ENCODE data around the gene BMP4. TPM values are rescaled to one million over a fixed set of nuclear protein-coding genes. Genes with fewer than 3 reads are reported as not detected.
A peak's percentile ranks its signal among the peaks of the same experiment; 100 is the strongest.

BMP4 gene
- 2.9 to 9.0 TPM (median 3.4 TPM) in 3 replicates for total RNA-seq
- long read RNA-seq, partial matches to known transcripts, result 0 of 3 reads
- long read RNA-seq, other reads (novel, unspliced or antisense), result 1 of 3 reads

DNA sequence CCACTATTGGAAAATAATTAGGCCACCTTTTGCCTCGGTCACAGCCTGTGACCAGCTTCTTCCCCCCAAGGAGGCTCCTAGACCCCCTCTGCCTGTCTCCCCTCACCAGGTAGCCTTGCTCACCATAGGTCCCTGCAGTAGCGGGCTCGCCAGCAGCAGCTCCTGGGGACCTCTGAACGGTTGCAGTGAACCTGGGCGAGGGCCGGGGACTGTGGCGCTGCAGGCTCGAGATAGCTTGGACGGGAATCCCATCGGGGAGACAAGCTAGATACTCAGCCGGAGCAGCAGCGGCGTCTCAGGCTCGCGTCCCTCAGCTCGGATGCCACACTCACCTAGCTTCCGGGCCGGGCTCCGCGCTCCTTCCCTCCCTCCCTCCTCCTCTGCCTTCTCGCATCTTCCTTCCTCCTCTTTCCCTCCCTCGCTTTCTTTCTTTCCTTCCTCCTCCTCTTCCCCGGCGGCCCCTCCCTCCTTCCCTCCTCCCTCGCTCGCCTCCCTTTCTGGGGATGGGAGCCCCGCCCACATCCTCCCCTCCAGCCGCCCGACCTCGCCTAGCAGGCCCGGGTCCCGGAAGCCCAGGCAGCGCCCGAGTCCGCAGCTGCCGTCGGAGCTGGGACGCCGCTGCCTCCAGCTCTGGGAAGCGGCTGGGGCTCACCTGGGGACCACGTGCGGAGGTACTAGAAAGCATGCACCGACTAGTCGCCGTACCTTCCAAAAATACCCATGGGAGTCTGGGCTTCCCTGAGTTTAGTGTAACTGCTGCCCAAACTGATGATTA is at the start of gene BMP4:
Gene BMP4, minus strand, starts transcription at position 399 of the 775 bp plus-strand sequence. CDS start 4,603 bp downstream, outside the sequence.
- H3K36me3 Mint-ChIP-seq (ENCODE audit: low read depth), result no peaks in the 10 kb centered on the region
- H3K4me1 Mint-ChIP-seq (ENCODE audit: low read depth), result peaks cover 45% of the 10 kb centered on the region
- peak within 1 kb of the TSS; percentile 65 for H3K27ac Mint-ChIP-seq (ENCODE audit: unreplicated experiment)
- H3K4me3 Mint-ChIP-seq (ENCODE audit: unreplicated experiment), result peak within 1 kb of the TSS; percentile 84
- H3K27me3 Mint-ChIP-seq (ENCODE audit: low read depth), result peaks cover 20% of the 10 kb centered on the region
- TF ChIP-seq, protein P1, sequence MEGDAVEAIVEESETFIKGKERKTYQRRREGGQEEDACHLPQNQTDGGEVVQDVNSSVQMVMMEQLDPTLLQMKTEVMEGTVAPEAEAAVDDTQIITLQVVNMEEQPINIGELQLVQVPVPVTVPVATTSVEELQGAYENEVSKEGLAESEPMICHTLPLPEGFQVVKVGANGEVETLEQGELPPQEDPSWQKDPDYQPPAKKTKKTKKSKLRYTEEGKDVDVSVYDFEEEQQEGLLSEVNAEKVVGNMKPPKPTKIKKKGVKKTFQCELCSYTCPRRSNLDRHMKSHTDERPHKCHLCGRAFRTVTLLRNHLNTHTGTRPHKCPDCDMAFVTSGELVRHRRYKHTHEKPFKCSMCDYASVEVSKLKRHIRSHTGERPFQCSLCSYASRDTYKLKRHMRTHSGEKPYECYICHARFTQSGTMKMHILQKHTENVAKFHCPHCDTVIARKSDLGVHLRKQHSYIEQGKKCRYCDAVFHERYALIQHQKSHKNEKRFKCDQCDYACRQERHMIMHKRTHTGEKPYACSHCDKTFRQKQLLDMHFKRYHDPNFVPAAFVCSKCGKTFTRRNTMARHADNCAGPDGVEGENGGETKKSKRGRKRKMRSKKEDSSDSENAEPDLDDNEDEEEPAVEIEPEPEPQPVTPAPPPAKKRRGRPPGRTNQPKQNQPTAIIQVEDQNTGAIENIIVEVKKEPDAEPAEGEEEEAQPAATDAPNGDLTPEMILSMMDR (IDR thresholded peaks at IDR 0.05), result peak; percentile 19
- H3K9me3 Mint-ChIP-seq (ENCODE audit: low read depth), result no peaks in the 10 kb centered on the region
- no peak for DNase-seq (ENCODE audit: low spot score)

DNA sequence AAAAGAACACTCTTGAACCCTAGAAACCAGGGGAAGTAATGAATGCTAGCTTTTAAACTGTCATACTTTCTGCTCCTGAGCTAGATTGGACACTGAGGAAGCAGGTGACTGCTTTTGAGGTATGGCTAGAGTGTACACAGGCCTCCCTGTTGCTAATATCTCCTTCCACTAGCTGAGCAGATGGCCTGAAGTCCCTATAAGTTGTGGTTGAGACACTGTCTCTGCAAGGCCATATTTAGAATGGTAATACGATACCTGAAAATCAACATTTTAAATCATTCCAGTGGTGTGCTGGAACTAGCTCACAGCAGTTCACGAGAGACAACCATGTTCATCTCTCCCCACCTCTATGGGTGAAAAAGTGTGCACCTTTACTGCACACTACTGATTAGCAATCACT is 46.4 kb upstream of the BMP4 start:
- H3K27ac Mint-ChIP-seq (ENCODE audit: unreplicated experiment), result peak overlapping the region; percentile 92
- peaks cover 2% of the 10 kb centered on the region for H3K9me3 Mint-ChIP-seq (ENCODE audit: low read depth)
- DNase-seq (ENCODE audit: low spot score), result no peak
- no peaks in the 10 kb centered on the region for H3K27me3 Mint-ChIP-seq (ENCODE audit: low read depth)
- peaks cover 4% of the 10 kb centered on the region for H3K36me3 Mint-ChIP-seq (ENCODE audit: low read depth)
- TF ChIP-seq, protein P1 (IDR thresholded peaks at IDR 0.05), result no peak
- peaks cover 45% of the 10 kb centered on the region for H3K4me1 Mint-ChIP-seq (ENCODE audit: low read depth)
- no peak overlapping the region for H3K4me3 Mint-ChIP-seq (ENCODE audit: unreplicated experiment)

DNA sequence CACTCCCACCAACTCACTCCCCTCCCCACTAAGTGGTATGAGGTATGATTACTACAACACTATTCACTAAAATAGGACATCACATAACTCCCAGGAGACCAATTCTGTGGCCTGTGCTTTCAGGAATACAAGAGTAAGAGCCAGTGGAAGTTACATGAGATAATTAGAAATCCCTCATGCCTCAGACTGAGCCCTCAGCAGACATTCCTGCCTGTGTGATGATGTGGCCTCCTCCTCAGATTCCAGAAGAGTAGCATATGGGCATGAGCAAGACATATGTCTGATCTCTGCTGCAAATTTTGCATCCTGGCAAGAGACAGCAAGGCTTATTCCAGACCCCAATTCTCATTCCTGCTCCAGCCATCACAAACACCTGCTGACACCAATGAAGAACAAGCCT is 46.0 kb upstream of the BMP4 start:
- Mint-ChIP-seq H3K27ac (ENCODE audit: unreplicated experiment) (peak overlapping the region; percentile 92), H3K4me3 (ENCODE audit: unreplicated experiment) (no peak overlapping the region), H3K36me3 (ENCODE audit: low read depth) (peaks cover 4% of the 10 kb centered on the region), H3K9me3 (ENCODE audit: low read depth) (peaks cover 2% of the 10 kb centered on the region), H3K4me1 (ENCODE audit: low read depth) (peaks cover 45% of the 10 kb centered on the region), H3K27me3 (ENCODE audit: low read depth) (no peaks in the 10 kb centered on the region)
- TF ChIP-seq, protein P1 (IDR thresholded peaks at IDR 0.05), result no peak
- DNase-seq (ENCODE audit: low spot score), result no peak

DNA sequence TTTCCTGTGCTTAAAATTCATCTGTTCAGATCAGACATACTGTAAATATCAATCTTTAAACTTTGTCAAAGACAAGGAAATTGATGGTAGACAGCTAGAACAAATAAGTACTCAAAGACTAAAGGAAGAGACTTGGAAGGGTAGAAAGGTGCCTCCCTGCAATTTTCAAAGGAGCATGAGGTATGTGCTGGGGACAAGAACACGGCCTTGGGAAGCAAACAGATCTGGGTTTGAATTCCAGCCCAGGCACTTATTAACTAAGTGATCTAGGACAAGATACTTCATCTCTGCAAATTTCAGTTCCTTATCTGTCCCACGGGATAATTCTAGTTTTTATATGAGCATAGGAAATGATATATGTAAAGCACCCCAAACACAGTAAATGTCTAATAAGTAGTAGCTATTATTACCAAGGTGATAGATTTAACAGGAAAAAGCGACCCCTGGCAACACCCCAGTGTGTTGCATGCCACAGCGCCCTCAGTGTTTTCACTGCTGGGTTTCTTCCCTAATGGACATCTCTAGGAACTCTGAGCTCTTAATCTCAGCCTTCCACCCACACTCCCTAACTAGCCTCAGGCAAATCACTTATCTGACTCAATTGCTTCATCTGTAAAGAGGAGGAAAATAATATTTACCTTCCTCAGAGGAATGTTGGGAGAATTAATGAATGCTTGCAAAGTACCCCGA is 44.7 kb upstream of the BMP4 start:
- peaks cover 2% of the 10 kb centered on the region for H3K9me3 Mint-ChIP-seq (ENCODE audit: low read depth)
- no peaks in the 10 kb centered on the region for H3K27me3 Mint-ChIP-seq (ENCODE audit: low read depth)
- H3K27ac Mint-ChIP-seq (ENCODE audit: unreplicated experiment), result no peak overlapping the region
- DNase-seq (ENCODE audit: low spot score), result no peak
- peaks cover 4% of the 10 kb centered on the region for H3K36me3 Mint-ChIP-seq (ENCODE audit: low read depth)
- H3K4me1 Mint-ChIP-seq (ENCODE audit: low read depth), result peaks cover 45% of the 10 kb centered on the region
- TF ChIP-seq, protein P1 (IDR thresholded peaks at IDR 0.05), result no peak
- no peak overlapping the region for H3K4me3 Mint-ChIP-seq (ENCODE audit: unreplicated experiment)

DNA sequence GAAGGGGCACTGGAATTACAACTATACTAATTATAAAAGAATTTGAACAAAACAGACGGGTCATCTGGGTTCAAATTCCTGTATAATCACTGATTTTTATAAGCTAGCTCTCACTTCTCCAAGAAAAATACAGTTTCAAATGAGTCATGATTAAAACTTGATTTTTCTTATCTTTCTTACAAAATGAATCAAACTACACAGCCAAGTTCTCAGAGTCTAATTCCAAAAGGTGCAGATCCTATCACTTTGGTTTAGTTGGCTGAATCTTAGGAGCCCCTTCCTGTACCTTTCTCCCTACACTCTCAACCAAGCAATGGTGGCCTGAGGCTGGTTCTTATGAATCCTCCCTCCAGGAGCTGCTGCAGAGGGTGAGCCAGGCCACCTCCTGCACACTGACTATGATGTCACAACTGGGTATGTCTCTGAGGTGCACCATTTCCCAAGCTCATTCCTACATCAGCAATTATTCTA is 43.8 kb upstream of the BMP4 start:
- Mint-ChIP-seq H3K36me3 (ENCODE audit: low read depth) (no peaks in the 10 kb centered on the region), H3K9me3 (ENCODE audit: low read depth) (no peaks in the 10 kb centered on the region)
- no peak for DNase-seq (ENCODE audit: low spot score)

More for the DNA sequence above, 43.8 kb upstream of the BMP4 start:
- no peak overlapping the region for H3K4me3 Mint-ChIP-seq (ENCODE audit: unreplicated experiment)
- peaks cover 45% of the 10 kb centered on the region for H3K4me1 Mint-ChIP-seq (ENCODE audit: low read depth)
- H3K27me3 Mint-ChIP-seq (ENCODE audit: low read depth), result no peaks in the 10 kb centered on the region
- H3K27ac Mint-ChIP-seq (ENCODE audit: unreplicated experiment), result peak overlapping the region; percentile 70
- TF ChIP-seq, protein P1 (IDR thresholded peaks at IDR 0.05), result no peak

Measured in chondrocyte (in vitro differentiated cells).